Cardiac fibroblast (primary cell): ENCODE measurements around the gene MBOAT1.

Experiments used
- DNase-seq, 2 donors: peaks; one replicate each; pipeline versions ENCODE4 v3.0.0 to v3.0.0-alpha.2; 2010; ENCODE audit warnings: low read depth in 2 of 2
- H3K4me3 ChIP-seq, 2 donors: replicated peaks in 1 of 2; 1 replicate in 1 of 2; 2 replicates in 1 of 2; pipeline ENCODE4 v1.5.1; 2011; ENCODE audit warnings: low read depth in 2 of 2, low read length in 2 of 2, mild to moderate bottlenecking in 2 of 2, moderate library complexity in 1 of 2
- TF ChIP-seq, protein P1 (sequence below): IDR thresholded peaks from one replicate; pipeline ENCODE4 v1.5.1; 2011; ENCODE audit warnings: low read depth, mild to moderate bottlenecking, low read length, inconsistent platforms

Gene MBOAT1

DNA sequence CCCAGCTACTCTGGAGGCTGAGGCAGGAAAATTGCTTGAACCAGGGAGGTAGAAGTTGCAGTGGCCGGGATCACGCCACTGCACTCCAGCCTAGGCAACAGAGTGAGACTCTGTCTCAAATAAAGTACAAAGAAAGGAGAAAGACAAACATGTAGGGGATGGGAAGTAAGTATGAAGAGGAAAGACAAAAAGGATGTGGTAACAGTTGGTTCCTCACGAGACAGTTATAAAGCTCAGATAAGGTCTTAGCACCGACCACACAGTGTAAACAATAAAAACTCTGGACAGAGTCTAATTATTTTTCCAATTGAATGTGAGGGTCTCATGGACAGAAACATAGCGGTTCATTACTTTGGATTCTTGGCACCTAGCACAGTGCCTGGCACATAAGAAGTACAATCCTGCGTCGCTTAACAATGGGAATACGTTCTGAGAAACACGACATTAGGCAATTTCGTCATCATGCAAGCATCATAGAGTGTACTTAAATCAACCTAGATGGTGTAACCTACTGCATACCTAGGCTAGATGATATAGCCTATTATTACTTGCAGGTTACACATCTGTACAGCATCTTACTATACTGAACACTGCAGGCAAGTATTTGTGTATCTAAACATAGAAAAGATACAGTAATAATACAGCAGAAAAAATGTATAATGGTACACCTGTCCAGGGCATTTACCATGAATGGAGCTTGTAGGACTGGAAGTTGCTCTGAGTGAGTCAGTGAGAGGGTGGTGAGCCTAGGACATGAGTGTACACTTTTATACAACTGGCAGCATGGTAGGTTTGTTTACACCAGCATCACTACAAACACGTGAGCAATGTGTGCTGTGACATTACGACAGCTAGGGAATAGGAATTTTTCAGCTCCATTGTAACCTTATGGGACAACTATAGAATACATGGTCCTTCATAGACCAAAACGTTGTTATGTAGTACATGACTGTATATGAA lies 38.2 kb downstream of the MBOAT1 start:
- TF ChIP-seq, protein P1, sequence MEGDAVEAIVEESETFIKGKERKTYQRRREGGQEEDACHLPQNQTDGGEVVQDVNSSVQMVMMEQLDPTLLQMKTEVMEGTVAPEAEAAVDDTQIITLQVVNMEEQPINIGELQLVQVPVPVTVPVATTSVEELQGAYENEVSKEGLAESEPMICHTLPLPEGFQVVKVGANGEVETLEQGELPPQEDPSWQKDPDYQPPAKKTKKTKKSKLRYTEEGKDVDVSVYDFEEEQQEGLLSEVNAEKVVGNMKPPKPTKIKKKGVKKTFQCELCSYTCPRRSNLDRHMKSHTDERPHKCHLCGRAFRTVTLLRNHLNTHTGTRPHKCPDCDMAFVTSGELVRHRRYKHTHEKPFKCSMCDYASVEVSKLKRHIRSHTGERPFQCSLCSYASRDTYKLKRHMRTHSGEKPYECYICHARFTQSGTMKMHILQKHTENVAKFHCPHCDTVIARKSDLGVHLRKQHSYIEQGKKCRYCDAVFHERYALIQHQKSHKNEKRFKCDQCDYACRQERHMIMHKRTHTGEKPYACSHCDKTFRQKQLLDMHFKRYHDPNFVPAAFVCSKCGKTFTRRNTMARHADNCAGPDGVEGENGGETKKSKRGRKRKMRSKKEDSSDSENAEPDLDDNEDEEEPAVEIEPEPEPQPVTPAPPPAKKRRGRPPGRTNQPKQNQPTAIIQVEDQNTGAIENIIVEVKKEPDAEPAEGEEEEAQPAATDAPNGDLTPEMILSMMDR = no peak
- no peak for DNase-seq
- H3K4me3 ChIP-seq = no peak overlapping the region

DNA sequence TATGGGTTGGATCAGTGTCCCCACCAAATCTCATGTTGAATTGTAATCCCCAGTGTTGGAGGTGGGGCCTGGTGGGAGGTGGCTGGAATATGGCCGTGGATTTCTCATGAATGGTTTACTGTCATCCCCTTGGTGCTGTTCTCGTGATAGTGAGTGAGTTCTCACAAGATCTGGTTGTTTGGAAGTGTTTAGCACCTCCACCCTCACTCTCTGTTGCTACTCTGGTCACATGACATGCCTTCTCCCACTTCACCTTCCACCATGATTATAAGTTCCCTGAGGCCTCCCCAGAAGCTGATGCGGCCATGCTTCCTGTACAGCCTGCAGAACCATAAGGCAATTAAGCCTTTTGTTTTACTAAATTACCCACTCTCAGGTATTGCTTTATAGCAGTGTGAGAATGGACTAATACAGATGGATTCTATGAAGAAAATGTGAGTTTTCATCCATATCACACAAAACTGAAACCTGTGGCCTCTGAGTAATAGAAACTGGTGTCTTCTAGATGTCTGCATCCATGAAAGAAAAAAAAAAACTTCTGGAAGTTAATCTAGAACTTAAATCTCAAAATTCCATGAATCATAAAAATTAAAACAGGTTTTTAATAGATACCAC lies 39.3 kb downstream of the MBOAT1 start:
- no peak overlapping the region for H3K4me3 ChIP-seq
- TF ChIP-seq, protein P1 = no peak
- DNase-seq = no peak

DNA sequence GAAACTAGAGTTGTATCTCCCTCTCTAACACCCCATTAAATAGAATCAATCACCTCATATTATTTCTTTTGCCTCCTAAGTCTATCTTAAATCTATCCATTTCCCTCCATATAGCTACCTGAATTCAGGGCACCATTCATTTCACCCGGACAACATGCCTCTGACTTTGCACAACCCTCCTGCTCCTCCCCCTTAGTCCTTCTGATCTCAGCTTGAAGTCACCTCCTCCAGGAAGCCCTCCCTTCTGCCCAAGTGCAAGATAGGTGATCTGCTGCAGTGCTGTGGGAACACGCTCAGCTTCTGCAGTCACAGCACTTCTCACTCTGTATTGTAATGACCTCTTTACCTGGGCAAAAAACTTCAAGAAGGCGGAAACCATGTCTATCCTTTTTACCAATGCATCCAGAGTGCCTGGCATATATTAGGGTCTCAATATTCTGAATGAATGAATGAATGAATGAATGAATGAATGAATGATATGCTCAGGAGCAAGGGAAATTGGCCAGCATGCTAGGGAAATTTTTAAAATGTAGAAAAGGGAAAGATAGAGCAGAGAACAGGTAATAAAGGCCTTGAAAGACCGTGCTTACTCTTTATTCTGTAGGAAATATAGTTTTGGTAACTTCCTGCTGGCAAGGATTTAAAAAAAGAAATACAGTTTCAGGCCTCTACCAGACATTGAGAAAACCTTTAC lies 41.7 kb downstream of the MBOAT1 start:
- no peak for DNase-seq
- TF ChIP-seq, protein P1 = no peak
- no peak overlapping the region for H3K4me3 ChIP-seq

DNA sequence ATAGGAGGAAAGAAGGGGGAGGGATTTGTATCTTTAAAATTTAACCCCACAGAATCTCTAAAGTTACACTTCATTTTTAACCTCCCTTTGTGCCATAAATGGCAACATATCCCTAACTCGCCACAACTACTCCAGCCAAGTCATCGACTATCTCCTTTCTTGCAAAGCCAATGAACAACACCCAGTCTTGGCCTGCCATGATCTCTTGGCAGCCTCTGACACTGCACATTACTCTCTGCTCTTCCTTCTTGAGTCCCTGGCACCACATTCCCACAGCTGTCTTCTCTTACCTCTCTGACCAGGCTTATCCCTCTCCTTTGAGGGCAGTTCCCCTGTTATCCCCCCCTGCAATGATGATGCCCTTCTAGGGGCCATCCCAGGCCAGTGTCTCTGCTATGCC lies 42.5 kb downstream of the MBOAT1 start:
- DNase-seq = no peak
- TF ChIP-seq, protein P1 = no peak
- no peak overlapping the region for H3K4me3 ChIP-seq

DNA sequence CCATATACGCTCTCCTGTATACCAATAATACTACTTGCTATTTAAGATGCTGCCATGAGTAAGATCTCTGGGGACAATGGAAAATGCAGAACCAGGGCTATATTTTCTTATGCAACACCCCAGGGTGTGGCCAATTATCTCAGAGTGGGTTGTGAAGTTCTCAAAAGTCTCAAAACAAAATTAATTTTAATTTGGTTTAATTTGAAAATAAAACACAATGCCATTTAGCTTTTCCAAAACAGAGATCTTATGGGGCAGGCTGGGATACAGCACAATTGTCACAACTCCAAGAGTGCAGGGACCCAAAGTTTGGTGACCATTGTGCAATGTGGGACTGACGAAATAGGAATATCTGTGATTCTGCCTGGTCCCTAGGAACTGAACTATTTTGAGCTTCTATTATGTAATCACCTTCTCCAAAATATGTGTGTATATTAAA lies 43.1 kb downstream of the MBOAT1 start:
- DNase-seq = peak; percentile 5 to 73
- H3K4me3 ChIP-seq = no peak overlapping the region

DNA sequence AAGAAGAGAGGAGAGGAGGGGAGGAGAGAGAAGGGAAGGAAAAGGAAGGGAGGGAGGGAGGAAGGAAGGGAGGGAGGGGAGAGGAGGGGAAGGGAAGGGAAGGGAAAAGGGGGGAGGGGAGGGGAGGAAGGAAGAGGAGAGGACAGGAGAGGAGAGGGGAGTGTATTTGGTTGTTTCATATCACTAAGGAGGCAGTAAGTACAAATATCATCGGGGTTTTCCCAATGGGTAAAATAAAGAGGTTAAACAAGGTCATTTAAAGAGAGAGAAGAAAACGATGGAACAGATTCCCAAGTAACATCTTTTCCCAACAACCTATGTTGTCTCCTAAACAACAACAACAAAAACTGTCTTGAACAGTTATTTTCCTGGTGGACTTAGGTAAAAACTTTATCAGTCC lies 43.6 kb downstream of the MBOAT1 start:
- no peak overlapping the region for H3K4me3 ChIP-seq
- no peak for DNase-seq
- TF ChIP-seq, protein P1 = no peak

More for the DNA sequence above, 43.1 kb downstream of the MBOAT1 start:
- TF ChIP-seq, protein P1 = no peak
